ENCODE measurements around the gene CLPSL1. TPM values are rescaled to one million over a fixed set of nuclear protein-coding genes. Genes with fewer than 3 reads are reported as not detected.

Gene CLPSL1
- total RNA-seq, 4 donors from 2014 or later = not detected

DNA sequence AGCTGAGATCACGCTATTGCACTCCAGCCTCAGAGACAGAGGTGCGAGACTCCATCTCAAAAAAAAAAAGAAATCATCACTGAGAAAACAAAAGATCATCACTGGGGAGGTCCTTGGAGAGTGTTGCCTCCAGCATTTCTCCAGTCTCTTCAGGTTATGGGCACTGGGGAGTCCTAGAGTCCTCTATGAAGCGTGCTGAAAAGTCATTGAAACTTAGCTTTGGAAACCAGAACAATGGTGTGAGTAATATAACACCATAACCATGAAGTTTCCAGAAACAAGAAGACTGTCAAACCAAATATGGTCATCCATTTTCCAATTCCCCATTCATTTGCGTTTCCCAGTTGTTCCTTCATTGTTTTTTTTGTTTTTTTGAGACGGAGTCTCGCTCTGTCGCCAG is 30.3 kb upstream of the CLPSL1 start:
- Histone ChIP-seq H3K4me1 (no peaks in the 10 kb centered on the region), H3K36me3 (no peaks in the 10 kb centered on the region), H3K9me3 (no peaks in the 10 kb centered on the region), H3K27ac (no peak overlapping the region), H3K4me3 (no peak overlapping the region), H3K27me3 (no peaks in the 10 kb centered on the region)
- WGBS = 88% methylated on average over 7 of the region's 7 CpGs
- TF ChIP-seq POLR2AphosphoS5 (IDR thresholded peaks at IDR 0.05) (no peak), POLR2A (IDR thresholded peaks at IDR 0.05) (no peak), EP300 (IDR thresholded peaks at IDR 0.05) (no peak)
- TF ChIP-seq, protein P1, sequence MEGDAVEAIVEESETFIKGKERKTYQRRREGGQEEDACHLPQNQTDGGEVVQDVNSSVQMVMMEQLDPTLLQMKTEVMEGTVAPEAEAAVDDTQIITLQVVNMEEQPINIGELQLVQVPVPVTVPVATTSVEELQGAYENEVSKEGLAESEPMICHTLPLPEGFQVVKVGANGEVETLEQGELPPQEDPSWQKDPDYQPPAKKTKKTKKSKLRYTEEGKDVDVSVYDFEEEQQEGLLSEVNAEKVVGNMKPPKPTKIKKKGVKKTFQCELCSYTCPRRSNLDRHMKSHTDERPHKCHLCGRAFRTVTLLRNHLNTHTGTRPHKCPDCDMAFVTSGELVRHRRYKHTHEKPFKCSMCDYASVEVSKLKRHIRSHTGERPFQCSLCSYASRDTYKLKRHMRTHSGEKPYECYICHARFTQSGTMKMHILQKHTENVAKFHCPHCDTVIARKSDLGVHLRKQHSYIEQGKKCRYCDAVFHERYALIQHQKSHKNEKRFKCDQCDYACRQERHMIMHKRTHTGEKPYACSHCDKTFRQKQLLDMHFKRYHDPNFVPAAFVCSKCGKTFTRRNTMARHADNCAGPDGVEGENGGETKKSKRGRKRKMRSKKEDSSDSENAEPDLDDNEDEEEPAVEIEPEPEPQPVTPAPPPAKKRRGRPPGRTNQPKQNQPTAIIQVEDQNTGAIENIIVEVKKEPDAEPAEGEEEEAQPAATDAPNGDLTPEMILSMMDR (IDR thresholded peaks at IDR 0.05) = no peak
- DNase-seq (ENCODE audit: low spot score in 2 of 2) = no peak

DNA sequence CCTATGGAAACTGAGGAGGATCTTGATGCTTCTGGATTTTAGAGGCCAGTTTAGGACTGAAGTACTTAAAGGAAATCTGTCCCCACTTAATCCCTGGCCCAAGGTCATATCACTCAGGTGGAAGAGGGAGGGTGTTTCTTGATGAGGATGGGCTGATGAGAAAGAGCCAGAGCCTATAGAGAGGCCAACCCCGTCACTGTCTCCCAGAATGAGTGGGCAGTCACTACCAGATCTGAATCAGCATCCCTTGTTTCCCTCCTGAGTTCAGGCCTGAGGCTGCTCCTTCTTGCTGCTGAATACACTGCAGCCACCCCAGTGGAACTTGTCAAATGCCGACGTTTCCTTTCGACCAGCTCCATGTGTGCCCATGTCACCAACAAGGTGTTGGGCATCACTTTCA is 29.2 kb upstream of the CLPSL1 start:
- H3K27me3 ChIP-seq = no peaks in the 10 kb centered on the region
- no peak overlapping the region for H3K4me3 ChIP-seq
- DNase-seq (ENCODE audit: low spot score in 2 of 2) = peak in 1 of 2 donors; percentile 28
- no peaks in the 10 kb centered on the region for H3K9me3 ChIP-seq
- no peak overlapping the region for H3K27ac ChIP-seq
- TF ChIP-seq POLR2AphosphoS5 (IDR thresholded peaks at IDR 0.05) (no peak), EP300 (IDR thresholded peaks at IDR 0.05) (no peak), POLR2A (IDR thresholded peaks at IDR 0.05) (no peak)
- TF ChIP-seq, protein P1 (IDR thresholded peaks at IDR 0.05) = no peak
- no peaks in the 10 kb centered on the region for H3K36me3 ChIP-seq
- no peaks in the 10 kb centered on the region for H3K4me1 ChIP-seq
- WGBS = 83% methylated on average over 4 of the region's 4 CpGs

DNA sequence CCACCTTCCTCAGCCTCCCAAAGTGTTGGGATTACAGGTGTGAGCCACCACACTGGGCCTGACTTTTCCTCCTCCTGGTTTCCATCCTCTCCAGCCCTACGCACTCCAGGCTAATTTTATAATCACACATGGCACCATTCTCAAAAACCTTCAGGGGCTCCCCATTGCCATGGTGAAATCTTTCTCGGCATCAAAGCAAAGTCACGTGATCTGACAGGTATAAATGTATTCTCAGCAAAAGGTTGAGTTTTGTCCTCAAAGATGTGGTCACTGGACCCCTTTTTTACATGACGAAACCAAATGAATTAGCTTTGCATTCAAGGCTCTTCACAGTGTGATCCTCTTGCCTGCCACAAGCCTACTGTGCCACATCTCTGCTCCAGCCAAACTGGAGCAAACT is 28.5 kb upstream of the CLPSL1 start:
- Histone ChIP-seq H3K27me3 (no peaks in the 10 kb centered on the region), H3K9me3 (no peaks in the 10 kb centered on the region), H3K36me3 (no peaks in the 10 kb centered on the region), H3K4me3 (no peak overlapping the region), H3K27ac (no peak overlapping the region), H3K4me1 (no peaks in the 10 kb centered on the region)
- DNase-seq (ENCODE audit: low spot score in 2 of 2) = peak in 1 of 2 donors; percentile 1
- TF ChIP-seq POLR2A (IDR thresholded peaks at IDR 0.05) (no peak), EP300 (IDR thresholded peaks at IDR 0.05) (no peak), POLR2AphosphoS5 (IDR thresholded peaks at IDR 0.05) (no peak)
- TF ChIP-seq, protein P1 (IDR thresholded peaks at IDR 0.05) = no peak
- 87% methylated on average over 4 of the region's 4 CpGs for WGBS

DNA sequence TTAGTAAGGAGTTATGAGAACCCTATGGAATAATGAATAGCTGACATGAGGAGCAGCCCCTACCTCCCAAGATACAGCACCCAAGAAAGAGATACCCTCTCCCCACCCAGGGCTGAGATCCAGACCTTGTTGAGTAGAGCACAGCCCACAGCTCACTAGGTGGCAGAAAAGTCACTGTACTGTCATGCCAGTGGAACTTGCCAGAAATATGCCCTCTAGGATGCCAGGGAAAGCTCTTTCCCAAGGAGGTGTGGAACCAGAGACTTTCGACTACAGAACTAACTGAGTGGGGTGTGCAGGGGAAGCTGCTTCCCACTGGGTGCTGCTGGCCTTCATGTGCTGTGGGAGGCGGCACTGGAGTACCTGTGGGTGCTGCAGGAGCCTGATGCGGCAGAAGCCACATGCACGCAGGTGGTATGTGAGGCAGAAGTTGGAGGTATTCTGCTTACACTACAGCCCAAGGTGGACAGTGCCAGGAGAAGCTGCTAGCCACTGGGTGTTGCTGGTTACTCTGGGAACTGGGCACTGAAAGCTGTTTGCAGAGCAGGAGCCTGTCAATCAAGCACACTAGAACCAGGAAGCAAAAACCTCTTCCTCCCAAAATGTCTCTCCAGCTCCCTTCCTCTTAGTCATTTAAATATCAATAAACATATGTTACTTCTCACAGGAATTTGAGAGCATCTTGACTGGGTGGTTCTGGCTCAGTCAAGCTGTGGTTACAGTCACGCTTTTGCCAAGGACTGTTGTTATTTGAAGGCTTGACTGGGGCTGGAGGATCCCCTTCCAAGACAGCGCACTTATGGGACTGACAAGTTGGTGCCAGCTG is 26.2 kb upstream of the CLPSL1 start:
- TF ChIP-seq EP300 (IDR thresholded peaks at IDR 0.05) (no peak), POLR2A (IDR thresholded peaks at IDR 0.05) (no peak), POLR2AphosphoS5 (IDR thresholded peaks at IDR 0.05) (no peak)
- TF ChIP-seq, protein P1 (IDR thresholded peaks at IDR 0.05) = no peak
- Histone ChIP-seq H3K36me3 (no peaks in the 10 kb centered on the region), H3K27me3 (no peaks in the 10 kb centered on the region), H3K27ac (no peak overlapping the region), H3K9me3 (no peaks in the 10 kb centered on the region), H3K4me1 (no peaks in the 10 kb centered on the region), H3K4me3 (no peak overlapping the region)
- no peak for DNase-seq (ENCODE audit: low spot score in 2 of 2)
- WGBS = 73% methylated on average over 6 of the region's 6 CpGs

DNA sequence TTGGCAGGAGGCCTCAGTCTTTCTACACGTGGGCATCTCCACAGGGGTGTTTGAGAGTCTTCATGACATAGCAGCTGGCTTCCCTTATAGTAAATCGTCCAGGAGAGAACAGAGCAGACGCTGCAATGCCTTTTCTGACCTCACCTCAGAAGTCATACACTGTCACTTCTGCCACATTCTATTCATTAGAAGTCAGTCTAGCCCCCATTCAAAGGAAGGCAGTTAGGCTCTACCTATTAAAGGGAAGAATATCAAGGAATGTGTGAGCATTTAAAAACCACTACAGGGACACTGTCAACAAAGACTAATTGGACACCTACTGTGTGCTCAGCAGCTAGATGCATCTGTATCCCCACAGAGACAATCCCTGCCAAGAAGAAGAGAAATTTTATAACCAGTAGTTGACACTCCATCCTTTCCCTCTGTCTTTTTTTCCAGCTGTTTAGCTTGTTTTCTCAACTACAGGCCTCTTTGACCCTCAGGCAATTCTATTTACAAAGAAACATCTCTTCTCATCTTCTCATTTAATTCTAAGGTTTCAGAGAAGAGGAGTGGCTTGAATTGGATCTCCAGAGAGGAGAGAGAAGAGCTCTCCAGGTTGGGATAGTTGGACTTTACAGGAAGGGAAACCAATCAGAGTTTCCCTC is 25.4 kb upstream of the CLPSL1 start:
- no peaks in the 10 kb centered on the region for H3K36me3 ChIP-seq
- 41% methylated on average over 3 of the region's 3 CpGs for WGBS
- H3K4me3 ChIP-seq = no peak overlapping the region
- no peak for TF ChIP-seq POLR2AphosphoS5 (IDR thresholded peaks at IDR 0.05)
- TF ChIP-seq, protein P1 (IDR thresholded peaks at IDR 0.05) = no peak
- TF ChIP-seq EP300 (IDR thresholded peaks at IDR 0.05) = no peak
- TF ChIP-seq POLR2A (IDR thresholded peaks at IDR 0.05) = no peak
- H3K9me3 ChIP-seq = no peaks in the 10 kb centered on the region
- no peak for DNase-seq (ENCODE audit: low spot score in 2 of 2)
- no peak overlapping the region for H3K27ac ChIP-seq
- no peaks in the 10 kb centered on the region for H3K4me1 ChIP-seq
- peaks cover 6% of the 10 kb centered on the region for H3K27me3 ChIP-seq
